Thyroid gland (tissue), 4 donors: Measurements from ENCODE around the gene CDCA5.

Experiments
- POLR2A ChIP-seq, 2 donors: fragments of 450-650 bp; IDR thresholded peaks; one replicate each; pipeline ENCODE4 v1.6.1; 2017; ENCODE audit warnings: antibody characterized with exemption in 2 of 2, mild to moderate bottlenecking in 2 of 2, moderate library complexity in 1 of 2
- TF ChIP-seq, protein P1 (sequence below), 6 experiments: fragments of 200-600 bp in 3 of 6; fragments of 450-650 bp in 3 of 6; sonication (generic) in 3 of 6; IDR thresholded peaks; one replicate each; pipeline ENCODE4 v1.5.1; 2016 to 2019; ENCODE audit warnings: antibody characterized with exemption in 6 of 6, mild to moderate bottlenecking in 2 of 6, inconsistent platforms in 1 of 6, moderate library complexity in 1 of 6

DNA sequence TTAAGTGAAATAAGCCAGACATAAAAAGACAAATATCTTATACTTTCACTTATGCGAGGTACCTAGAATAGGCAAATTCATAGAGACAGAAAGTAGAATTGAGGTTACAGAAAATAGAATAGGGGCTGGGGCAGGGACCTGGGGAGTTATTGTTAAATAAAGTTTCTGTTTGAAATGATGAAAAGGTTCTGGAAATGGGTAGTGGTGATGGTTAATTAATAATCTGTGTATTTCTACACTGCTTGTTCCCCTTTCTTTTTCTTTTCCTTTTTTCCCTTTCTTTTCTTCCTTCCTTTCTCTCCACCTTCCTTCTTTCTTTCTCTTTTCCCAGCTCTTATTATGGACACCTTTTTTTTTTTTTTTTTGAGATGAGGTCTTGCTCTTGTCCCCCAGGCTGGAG lies 28.3 kb downstream of the CDCA5 start:
- TF ChIP-seq, protein P1, sequence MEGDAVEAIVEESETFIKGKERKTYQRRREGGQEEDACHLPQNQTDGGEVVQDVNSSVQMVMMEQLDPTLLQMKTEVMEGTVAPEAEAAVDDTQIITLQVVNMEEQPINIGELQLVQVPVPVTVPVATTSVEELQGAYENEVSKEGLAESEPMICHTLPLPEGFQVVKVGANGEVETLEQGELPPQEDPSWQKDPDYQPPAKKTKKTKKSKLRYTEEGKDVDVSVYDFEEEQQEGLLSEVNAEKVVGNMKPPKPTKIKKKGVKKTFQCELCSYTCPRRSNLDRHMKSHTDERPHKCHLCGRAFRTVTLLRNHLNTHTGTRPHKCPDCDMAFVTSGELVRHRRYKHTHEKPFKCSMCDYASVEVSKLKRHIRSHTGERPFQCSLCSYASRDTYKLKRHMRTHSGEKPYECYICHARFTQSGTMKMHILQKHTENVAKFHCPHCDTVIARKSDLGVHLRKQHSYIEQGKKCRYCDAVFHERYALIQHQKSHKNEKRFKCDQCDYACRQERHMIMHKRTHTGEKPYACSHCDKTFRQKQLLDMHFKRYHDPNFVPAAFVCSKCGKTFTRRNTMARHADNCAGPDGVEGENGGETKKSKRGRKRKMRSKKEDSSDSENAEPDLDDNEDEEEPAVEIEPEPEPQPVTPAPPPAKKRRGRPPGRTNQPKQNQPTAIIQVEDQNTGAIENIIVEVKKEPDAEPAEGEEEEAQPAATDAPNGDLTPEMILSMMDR (IDR thresholded peaks at IDR 0.05), result no peak
- TF ChIP-seq POLR2A (IDR thresholded peaks at IDR 0.05), result no peak
